Mesothelial cell of epicardium (in vitro differentiated cells): ENCODE results near the gene DNAJB14. TPM values are rescaled to one million over a fixed set of nuclear protein-coding genes. Genes with fewer than 3 reads are reported as not detected.

Source experiments
- DNase-seq, 2 experiments: peaks; one replicate each; pipeline ENCODE4 v3.0.0; 2021; ENCODE audit warnings: low spot score in 2 of 2; ENCODE audit not compliant: unreplicated experiment in 2 of 2
- H3K27ac Mint-ChIP-seq: 2 replicates; pipeline ENCODE4 v1.8.0; 2021; ENCODE audit warnings: mixed read lengths
- H3K27me3 Mint-ChIP-seq: 2 replicates; pipeline ENCODE4 v1.8.0; 2021; ENCODE audit warnings: low read depth, mixed read lengths
- H3K36me3 Mint-ChIP-seq: 2 replicates; pipeline ENCODE4 v1.8.0; 2021; ENCODE audit warnings: mixed read lengths
- H3K4me1 Mint-ChIP-seq: 2 replicates; pipeline ENCODE4 v1.8.0; 2021; ENCODE audit warnings: mixed read lengths
- H3K4me3 Mint-ChIP-seq: 2 replicates; pipeline ENCODE4 v1.8.0; 2021; ENCODE audit warnings: mild to moderate bottlenecking, moderate library complexity, mixed read lengths
- H3K9me3 Mint-ChIP-seq: 2 replicates; pipeline ENCODE4 v1.8.0; 2021; ENCODE audit warnings: mixed read lengths
- total RNA-seq: library from RNA; stranded (reverse); gene quantifications from 3 replicates; pipeline ENCODE4 v1.2.1, GENCODE V29; 2021
- TF ChIP-seq, protein P1 (sequence below): fragments of 200-600 bp; sonication (generic); IDR thresholded peaks from one replicate; pipeline ENCODE4 v1.5.0; 2021; ENCODE audit warnings: antibody characterized with exemption; ENCODE audit not compliant: unreplicated experiment

Gene DNAJB14
- total RNA-seq, 1 donor from 2014 or later: 55.9 TPM

DNA sequence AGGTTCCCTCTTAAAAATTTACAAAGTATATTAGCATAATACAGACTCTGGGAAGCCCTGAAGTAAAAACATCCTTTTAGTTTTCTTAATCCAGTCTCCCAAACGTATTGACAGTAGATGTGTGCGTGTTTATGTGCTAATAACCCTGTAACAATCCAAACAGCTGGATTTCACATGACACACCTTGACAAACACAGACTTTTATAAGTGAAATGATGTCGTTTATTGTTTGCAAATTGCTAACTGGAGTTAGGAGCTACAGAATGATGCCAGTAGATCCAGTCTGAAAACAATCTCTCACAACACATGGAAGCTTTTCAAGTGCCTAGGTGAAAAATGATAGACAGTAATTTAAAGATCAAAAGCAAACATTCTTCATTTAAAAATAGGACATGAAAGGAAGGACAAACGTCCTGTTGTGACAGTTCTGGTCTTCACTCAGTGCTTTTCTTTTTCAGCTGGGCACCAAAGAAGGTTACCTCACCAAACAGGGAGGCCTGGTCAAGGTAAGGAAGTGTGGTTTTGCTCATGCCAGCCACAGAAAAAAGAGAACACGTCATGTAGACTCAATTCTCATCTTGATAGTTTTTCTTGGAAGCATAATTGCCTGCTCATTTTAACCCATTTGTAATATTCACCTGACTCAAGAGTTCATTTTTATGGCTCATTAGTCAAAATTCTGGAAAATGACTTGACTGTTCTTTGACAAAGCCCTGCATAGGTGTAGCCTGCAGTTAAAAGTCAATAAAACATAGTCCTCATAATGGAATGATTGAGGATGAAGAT is 85.1 kb downstream of the DNAJB14 start:
- Mint-ChIP-seq H3K4me3 (no peak overlapping the region), H3K27ac (no peak overlapping the region), H3K4me1 (peaks cover 12% of the 10 kb centered on the region), H3K9me3 (no peaks in the 10 kb centered on the region), H3K36me3 (no peaks in the 10 kb centered on the region), H3K27me3 (no peaks in the 10 kb centered on the region)
- TF ChIP-seq, protein P1, sequence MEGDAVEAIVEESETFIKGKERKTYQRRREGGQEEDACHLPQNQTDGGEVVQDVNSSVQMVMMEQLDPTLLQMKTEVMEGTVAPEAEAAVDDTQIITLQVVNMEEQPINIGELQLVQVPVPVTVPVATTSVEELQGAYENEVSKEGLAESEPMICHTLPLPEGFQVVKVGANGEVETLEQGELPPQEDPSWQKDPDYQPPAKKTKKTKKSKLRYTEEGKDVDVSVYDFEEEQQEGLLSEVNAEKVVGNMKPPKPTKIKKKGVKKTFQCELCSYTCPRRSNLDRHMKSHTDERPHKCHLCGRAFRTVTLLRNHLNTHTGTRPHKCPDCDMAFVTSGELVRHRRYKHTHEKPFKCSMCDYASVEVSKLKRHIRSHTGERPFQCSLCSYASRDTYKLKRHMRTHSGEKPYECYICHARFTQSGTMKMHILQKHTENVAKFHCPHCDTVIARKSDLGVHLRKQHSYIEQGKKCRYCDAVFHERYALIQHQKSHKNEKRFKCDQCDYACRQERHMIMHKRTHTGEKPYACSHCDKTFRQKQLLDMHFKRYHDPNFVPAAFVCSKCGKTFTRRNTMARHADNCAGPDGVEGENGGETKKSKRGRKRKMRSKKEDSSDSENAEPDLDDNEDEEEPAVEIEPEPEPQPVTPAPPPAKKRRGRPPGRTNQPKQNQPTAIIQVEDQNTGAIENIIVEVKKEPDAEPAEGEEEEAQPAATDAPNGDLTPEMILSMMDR: no peak
- DNase-seq: no peak

DNA sequence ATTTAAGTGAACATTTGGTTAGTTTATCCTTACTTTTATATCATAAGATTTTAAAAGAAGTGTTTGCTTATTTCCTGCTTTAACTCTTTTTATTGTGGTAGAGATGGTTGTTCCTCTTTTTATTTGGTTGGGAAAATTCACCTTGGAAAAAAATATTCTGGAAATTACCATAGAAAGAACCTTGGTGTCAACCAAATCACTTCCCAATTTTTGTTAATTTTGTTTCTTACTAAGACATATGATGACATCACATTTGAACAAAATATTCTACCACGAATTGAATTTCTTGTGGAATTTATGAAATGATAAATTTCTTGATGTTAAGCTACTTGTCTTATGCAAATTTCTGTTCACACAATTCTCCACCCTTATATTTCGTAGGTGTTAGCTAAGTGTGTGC is 85.9 kb downstream of the DNAJB14 start:
- no peaks in the 10 kb centered on the region for H3K36me3 Mint-ChIP-seq
- no peak for DNase-seq
- no peak overlapping the region for H3K27ac Mint-ChIP-seq
- peaks cover 15% of the 10 kb centered on the region for H3K4me1 Mint-ChIP-seq
- no peaks in the 10 kb centered on the region for H3K9me3 Mint-ChIP-seq
- TF ChIP-seq, protein P1: no peak
- no peak overlapping the region for H3K4me3 Mint-ChIP-seq
- H3K27me3 Mint-ChIP-seq: no peaks in the 10 kb centered on the region

DNA sequence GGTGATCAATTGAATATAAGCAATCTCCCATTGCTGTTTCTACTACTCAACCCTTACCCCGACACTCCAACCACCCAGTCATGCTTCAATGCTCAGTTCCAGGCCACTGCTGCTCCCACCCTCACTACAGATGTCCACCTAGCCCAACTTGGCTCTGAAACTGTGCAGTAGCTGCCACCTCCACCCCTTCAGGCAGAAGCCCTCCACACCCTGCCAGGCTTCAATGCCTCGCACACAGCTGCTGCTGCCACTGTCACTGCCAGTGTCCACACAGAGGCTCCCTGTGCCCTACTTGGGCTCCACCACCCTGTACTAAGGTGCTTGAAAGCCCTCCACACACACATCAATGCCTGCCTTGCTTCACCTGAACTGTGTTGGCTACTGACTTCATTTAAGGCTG is 86.8 kb downstream of the DNAJB14 start:
- H3K36me3 Mint-ChIP-seq: no peaks in the 10 kb centered on the region
- no peak for DNase-seq

DNA sequence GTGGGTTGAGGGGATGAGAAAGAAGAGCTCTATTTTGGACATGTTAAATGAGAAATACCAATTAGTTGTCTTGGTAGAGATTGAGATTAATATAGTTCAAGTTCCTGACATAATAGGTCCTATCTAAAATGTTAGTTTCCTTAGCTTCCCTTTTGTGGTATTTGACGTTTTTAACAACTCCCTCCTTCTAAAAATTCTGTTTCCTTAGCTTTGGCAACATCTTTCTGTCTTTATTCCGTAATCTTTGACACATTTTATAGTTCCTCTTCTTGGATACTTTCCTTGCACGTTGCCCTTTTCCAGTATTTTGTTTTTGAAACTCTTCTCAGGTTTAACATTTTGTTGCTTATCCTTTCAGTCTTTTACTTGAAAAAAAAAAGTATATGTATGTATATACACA is 89.1 kb downstream of the DNAJB14 start:
- Mint-ChIP-seq H3K9me3 (no peaks in the 10 kb centered on the region), H3K36me3 (no peaks in the 10 kb centered on the region), H3K4me3 (no peak overlapping the region), H3K27ac (no peak overlapping the region), H3K4me1 (peaks cover 10% of the 10 kb centered on the region), H3K27me3 (no peaks in the 10 kb centered on the region)
- no peak for DNase-seq
- TF ChIP-seq, protein P1: no peak

More for the DNA sequence above, 86.8 kb downstream of the DNAJB14 start:
- Mint-ChIP-seq H3K27ac (no peak overlapping the region), H3K27me3 (no peaks in the 10 kb centered on the region), H3K4me1 (peaks cover 10% of the 10 kb centered on the region), H3K4me3 (no peak overlapping the region), H3K9me3 (no peaks in the 10 kb centered on the region)
- TF ChIP-seq, protein P1: no peak

DNA sequence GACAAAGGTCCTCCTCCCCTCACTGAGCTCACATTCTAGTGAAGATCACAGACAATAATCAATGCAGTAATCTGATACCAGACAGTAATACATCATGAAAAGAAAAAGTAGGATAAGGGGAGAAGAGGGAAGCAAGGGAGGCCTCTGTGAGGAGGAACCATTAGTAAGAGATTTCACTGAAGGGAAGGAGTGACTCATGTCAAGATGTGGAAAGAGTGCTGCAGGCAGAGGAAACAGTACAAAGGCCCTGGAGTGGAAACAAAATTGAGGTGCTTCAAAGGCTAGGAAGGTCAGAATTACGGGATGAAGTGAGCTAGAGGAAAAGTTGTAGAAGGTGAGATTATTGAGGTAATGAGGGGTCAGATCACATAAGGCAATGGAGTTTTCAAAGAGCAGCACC is 90.3 kb downstream of the DNAJB14 start:
- peaks cover 7% of the 10 kb centered on the region for H3K4me1 Mint-ChIP-seq
- no peak overlapping the region for H3K4me3 Mint-ChIP-seq
- TF ChIP-seq, protein P1: no peak
- no peak overlapping the region for H3K27ac Mint-ChIP-seq
- H3K9me3 Mint-ChIP-seq: no peaks in the 10 kb centered on the region
- DNase-seq: no peak
- H3K36me3 Mint-ChIP-seq: no peaks in the 10 kb centered on the region
- H3K27me3 Mint-ChIP-seq: no peaks in the 10 kb centered on the region
